ENCODE data around the gene FRMPD4.

The FRMPD4 gene

GRCh38 chrX:12423346-12423745 is 285.1 kb downstream of the FRMPD4 start:
- in situ Hi-C loops (cut with MboI; ENCODE audit: low sequenced_read_pairs) = no loop called here

GRCh38 chrX:12425496-12425895 is 287.2 kb downstream of the FRMPD4 start:
- in situ Hi-C loops (cut with MboI; ENCODE audit: low sequenced_read_pairs) = no loop called here

GRCh38 chrX:12426420-12426819 is 288.1 kb downstream of the FRMPD4 start:
- in situ Hi-C loops (cut with MboI; ENCODE audit: low sequenced_read_pairs) = no loop called here

GRCh38 chrX:12434493-12434892 is 296.2 kb downstream of the FRMPD4 start:
- in situ Hi-C loops (cut with MboI; ENCODE audit: low sequenced_read_pairs) = no loop called here

- in situ Hi-C loops (cut with MboI; ENCODE audit: low sequenced_read_pairs) = no loop called here
Observed at GRCh38 chrX:12439416-12439815, 301.1 kb downstream of the FRMPD4 start.

- in situ Hi-C loops (cut with MboI; ENCODE audit: low sequenced_read_pairs) = no loop called here
Observed at GRCh38 chrX:12440246-12440645, 302.0 kb downstream of the FRMPD4 start.

- in situ Hi-C loops (cut with MboI; ENCODE audit: low sequenced_read_pairs) = no loop called here
Observed at GRCh38 chrX:12441381-12442128, 303.3 kb downstream of the FRMPD4 start.

- in situ Hi-C loops (cut with MboI; ENCODE audit: low sequenced_read_pairs) = no loop called here
Observed at GRCh38 chrX:12443534-12444098, 305.3 kb downstream of the FRMPD4 start.

- in situ Hi-C loops (cut with MboI; ENCODE audit: low sequenced_read_pairs) = no loop called here
Observed at GRCh38 chrX:12446342-12447075, 308.2 kb downstream of the FRMPD4 start.

- in situ Hi-C loops (cut with MboI; ENCODE audit: low sequenced_read_pairs) = no loop called here
Observed at GRCh38 chrX:12447448-12448064, 309.3 kb downstream of the FRMPD4 start.

- in situ Hi-C loops (cut with MboI; ENCODE audit: low sequenced_read_pairs) = no loop called here
Observed at GRCh38 chrX:12452268-12452667, 314.0 kb downstream of the FRMPD4 start.

GRCh38 chrX:12460929-12461328 is 322.7 kb downstream of the FRMPD4 start:
- in situ Hi-C loops (cut with MboI; ENCODE audit: low sequenced_read_pairs) = no loop called here

- in situ Hi-C loops (cut with MboI; ENCODE audit: low sequenced_read_pairs) = no loop called here
Observed at GRCh38 chrX:12463052-12463451, 324.8 kb downstream of the FRMPD4 start.

- in situ Hi-C loops (cut with MboI; ENCODE audit: low sequenced_read_pairs) = no loop called here
Observed at GRCh38 chrX:12463873-12464272, 325.6 kb downstream of the FRMPD4 start.

GRCh38 chrX:12467321-12467720 is 329.0 kb downstream of the FRMPD4 start:
- in situ Hi-C loops (cut with MboI; ENCODE audit: low sequenced_read_pairs) = no loop called here

GRCh38 chrX:12469296-12469695 is 331.0 kb downstream of the FRMPD4 start:
- in situ Hi-C loops (cut with MboI; ENCODE audit: low sequenced_read_pairs) = no loop called here

- in situ Hi-C loops (cut with MboI; ENCODE audit: low sequenced_read_pairs) = no loop called here
Observed at GRCh38 chrX:12471061-12471460, 332.8 kb downstream of the FRMPD4 start.

- in situ Hi-C loops (cut with MboI; ENCODE audit: low sequenced_read_pairs) = no loop called here
Observed at GRCh38 chrX:12480956-12481355, 342.7 kb downstream of the FRMPD4 start.

GRCh38 chrX:12488220-12488619 is 349.9 kb downstream of the FRMPD4 start:
- in situ Hi-C loops (cut with MboI; ENCODE audit: low sequenced_read_pairs) = no loop called here

GRCh38 chrX:12488771-12489170 is 350.5 kb downstream of the FRMPD4 start:
- in situ Hi-C loops (cut with MboI; ENCODE audit: low sequenced_read_pairs) = no loop called here

GRCh38 chrX:12489341-12489740 is 351.1 kb downstream of the FRMPD4 start:
- in situ Hi-C loops (cut with MboI; ENCODE audit: low sequenced_read_pairs) = no loop called here

All from HL-60/S4 (cell line).